OCI-LY1 (cell line): ENCODE measurements around the gene RNF115.

Source experiments
- EZH2 ChIP-seq: fragments of 200-600 bp; sonication (generic), shearing (Covaris generic); IDR thresholded peaks from 2 replicates; pipeline ENCODE4 v1.8.0; 2017; ENCODE audit warnings: borderline replicate concordance, mixed run types, mild to moderate bottlenecking, antibody characterized with exemption, low read length, moderate library complexity, mixed read lengths
- TF ChIP-seq, protein P1 (sequence below): fragments of 200-600 bp; sonication (generic), shearing (Covaris generic); IDR thresholded peaks from 2 replicates; pipeline ENCODE4 v1.5.1; 2017; ENCODE audit warnings: mild to moderate bottlenecking, antibody characterized with exemption, low read length, moderate library complexity, mixed read lengths

DNA sequence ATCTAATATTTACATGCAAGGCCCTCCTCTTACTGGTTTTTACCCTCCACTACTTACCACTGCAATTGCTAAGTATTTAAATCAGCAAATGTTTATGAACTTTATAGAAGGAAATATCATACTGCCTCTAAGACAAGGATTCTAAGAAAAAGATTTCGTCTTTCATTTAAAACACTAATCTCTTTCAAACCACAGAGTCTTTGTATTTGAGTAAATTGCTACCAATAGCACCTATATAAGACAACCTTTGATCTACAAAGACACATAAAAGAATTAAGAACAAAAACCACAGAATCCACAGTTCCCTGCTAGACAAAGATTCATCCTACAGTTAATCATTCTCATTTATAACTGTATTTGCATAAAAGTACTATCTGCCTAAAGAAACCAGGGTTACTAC lies 37.6 kb downstream of the RNF115 start:
- TF ChIP-seq, protein P1, sequence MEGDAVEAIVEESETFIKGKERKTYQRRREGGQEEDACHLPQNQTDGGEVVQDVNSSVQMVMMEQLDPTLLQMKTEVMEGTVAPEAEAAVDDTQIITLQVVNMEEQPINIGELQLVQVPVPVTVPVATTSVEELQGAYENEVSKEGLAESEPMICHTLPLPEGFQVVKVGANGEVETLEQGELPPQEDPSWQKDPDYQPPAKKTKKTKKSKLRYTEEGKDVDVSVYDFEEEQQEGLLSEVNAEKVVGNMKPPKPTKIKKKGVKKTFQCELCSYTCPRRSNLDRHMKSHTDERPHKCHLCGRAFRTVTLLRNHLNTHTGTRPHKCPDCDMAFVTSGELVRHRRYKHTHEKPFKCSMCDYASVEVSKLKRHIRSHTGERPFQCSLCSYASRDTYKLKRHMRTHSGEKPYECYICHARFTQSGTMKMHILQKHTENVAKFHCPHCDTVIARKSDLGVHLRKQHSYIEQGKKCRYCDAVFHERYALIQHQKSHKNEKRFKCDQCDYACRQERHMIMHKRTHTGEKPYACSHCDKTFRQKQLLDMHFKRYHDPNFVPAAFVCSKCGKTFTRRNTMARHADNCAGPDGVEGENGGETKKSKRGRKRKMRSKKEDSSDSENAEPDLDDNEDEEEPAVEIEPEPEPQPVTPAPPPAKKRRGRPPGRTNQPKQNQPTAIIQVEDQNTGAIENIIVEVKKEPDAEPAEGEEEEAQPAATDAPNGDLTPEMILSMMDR: no peak
- TF ChIP-seq EZH2: no peak
